Measurements from ENCODE around the gene MC1R.

DNA sequence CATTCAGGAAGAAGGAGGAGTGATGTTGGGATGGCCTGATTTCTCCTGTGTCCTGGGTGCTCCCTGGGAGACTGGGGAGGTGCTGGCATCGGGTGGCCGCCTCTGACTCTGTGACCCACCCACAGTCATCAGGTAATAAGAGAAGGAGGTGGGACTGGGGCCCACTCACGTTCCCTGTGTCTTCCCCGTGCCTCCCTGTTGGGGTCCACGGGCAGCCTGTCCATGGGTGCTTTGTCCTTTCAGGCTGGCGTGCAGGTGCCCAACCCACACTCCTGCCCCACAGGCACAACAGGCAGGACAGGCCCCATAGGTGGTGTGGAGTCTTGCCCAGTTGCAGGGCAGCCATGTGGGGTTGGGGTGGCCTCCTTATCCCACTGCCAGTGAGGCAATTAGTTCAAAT, 33.9 kb downstream of the MC1R start:
- TF ChIP-seq, protein P1, sequence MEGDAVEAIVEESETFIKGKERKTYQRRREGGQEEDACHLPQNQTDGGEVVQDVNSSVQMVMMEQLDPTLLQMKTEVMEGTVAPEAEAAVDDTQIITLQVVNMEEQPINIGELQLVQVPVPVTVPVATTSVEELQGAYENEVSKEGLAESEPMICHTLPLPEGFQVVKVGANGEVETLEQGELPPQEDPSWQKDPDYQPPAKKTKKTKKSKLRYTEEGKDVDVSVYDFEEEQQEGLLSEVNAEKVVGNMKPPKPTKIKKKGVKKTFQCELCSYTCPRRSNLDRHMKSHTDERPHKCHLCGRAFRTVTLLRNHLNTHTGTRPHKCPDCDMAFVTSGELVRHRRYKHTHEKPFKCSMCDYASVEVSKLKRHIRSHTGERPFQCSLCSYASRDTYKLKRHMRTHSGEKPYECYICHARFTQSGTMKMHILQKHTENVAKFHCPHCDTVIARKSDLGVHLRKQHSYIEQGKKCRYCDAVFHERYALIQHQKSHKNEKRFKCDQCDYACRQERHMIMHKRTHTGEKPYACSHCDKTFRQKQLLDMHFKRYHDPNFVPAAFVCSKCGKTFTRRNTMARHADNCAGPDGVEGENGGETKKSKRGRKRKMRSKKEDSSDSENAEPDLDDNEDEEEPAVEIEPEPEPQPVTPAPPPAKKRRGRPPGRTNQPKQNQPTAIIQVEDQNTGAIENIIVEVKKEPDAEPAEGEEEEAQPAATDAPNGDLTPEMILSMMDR (IDR thresholded peaks at IDR 0.05; ENCODE audit: low read depth, low read length) = no peak
- TF ChIP-seq POLR2A (IDR thresholded peaks at IDR 0.05; ENCODE audit: extremely low read depth, insufficient read length) (no peak), MYC (IDR thresholded peaks at IDR 0.05; ENCODE audit: low read depth, low read length) (no peak)
- TF ChIP-seq, protein P2, sequence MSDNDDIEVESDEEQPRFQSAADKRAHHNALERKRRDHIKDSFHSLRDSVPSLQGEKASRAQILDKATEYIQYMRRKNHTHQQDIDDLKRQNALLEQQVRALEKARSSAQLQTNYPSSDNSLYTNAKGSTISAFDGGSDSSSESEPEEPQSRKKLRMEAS (IDR thresholded peaks at IDR 0.05; ENCODE audit: low read depth, low read length) = no peak
